ENCODE results near the gene PNP.
"Not testable (repeated sequence)": the region's sequence is repeated elsewhere in the genome, so short reads cannot be mapped to it uniquely, and the experiment has no call there.

The PNP gene

DNA sequence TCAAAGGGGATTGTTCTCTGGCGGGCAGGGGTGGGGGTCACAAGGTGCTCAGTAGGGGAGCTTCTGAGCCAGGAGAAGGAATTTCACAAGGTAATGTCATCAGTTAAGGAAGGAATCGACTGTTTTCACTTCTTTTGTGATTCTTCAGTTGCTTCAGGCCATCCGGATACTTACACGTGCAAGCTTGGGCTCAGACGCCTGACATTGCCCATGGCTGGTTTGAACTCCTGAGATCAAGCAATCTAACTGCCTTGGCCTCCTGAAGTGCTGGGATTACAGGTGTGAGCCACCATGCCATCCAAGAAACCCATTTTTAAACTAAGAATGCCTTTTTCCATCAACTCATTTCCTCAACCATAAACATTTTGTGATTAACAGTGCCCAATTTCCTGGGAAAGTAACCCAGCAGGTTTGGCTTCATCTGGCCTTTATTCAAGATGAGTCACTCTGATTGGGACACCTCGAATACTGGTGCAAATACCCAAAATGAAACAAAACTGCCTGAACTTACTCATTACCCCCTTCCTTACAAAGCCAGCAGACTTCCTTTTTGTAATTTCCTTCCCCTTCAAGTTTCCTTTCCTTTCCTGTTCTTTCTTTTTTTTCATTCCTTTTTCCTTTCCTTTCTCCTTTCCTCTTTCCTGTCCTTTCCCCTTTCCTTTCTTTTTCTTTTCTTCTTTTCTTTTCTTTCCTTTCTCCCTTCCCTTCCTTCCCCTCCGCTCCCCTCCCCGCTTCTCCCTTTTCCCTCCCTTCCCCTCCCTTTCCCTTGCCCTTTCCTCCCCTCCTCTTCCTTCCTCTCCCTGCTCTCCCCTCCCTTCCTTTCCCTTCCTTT lies 25.9 kb downstream of the PNP start:
- no peak overlapping the region for H3K4me3 ChIP-seq (ENCODE audit: low read length)
- no peak for DNase-seq (ENCODE audit: low read depth)

DNA sequence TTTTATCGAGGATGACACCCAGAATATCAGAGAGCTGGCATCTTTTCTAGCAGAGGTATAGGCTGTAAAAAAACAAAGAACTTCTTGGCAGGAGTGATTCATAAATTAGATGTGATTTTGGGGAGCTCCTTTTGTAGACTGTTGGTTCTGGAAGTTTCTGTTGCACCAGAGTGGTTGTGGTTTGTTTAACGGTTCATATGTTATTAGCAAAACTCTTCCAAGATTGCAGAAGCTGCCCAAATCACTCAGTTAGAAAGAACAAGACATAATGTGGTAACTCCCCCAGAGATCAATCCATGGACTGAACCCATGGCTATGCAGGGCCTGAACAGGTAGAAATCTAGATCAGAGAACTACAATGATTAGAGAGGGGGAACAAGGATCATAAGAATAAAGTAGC lies 29.4 kb downstream of the PNP start:
- TF ChIP-seq, protein P1, sequence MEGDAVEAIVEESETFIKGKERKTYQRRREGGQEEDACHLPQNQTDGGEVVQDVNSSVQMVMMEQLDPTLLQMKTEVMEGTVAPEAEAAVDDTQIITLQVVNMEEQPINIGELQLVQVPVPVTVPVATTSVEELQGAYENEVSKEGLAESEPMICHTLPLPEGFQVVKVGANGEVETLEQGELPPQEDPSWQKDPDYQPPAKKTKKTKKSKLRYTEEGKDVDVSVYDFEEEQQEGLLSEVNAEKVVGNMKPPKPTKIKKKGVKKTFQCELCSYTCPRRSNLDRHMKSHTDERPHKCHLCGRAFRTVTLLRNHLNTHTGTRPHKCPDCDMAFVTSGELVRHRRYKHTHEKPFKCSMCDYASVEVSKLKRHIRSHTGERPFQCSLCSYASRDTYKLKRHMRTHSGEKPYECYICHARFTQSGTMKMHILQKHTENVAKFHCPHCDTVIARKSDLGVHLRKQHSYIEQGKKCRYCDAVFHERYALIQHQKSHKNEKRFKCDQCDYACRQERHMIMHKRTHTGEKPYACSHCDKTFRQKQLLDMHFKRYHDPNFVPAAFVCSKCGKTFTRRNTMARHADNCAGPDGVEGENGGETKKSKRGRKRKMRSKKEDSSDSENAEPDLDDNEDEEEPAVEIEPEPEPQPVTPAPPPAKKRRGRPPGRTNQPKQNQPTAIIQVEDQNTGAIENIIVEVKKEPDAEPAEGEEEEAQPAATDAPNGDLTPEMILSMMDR (conservative IDR thresholded peaks at IDR 0.05; ENCODE audit: low read depth, low read length): no peak

More for the DNA sequence above, 25.9 kb downstream of the PNP start:
- TF ChIP-seq, protein P1 (conservative IDR thresholded peaks at IDR 0.05; ENCODE audit: low read depth, low read length): no peak

DNA sequence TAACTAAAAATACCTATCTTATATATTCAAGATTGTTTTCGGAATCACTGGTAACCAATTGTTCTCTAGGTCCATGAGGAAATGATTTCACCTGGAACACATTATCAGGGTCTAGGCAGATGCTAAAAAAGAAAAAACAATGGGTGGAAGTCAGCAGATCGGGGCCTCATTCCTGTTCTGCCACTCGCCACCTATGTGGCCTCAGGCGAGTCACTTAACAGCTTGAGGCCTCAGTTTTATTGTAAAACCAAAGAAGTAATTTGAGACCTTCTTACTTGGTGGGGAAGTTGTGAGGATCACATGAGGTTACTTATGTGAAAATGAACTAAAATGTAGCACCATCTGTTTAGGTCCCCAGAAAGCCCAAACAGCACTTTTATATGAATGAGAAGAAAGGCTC lies 29.9 kb downstream of the PNP start:
- DNase-seq (ENCODE audit: low read depth): no peak
- TF ChIP-seq, protein P1 (conservative IDR thresholded peaks at IDR 0.05; ENCODE audit: low read depth, low read length): no peak
- H3K4me3 ChIP-seq (ENCODE audit: low read length): no peak overlapping the region

More for the DNA sequence above, 29.4 kb downstream of the PNP start:
- DNase-seq (ENCODE audit: low read depth): no peak
- H3K4me3 ChIP-seq (ENCODE audit: low read length): no peak overlapping the region

DNA sequence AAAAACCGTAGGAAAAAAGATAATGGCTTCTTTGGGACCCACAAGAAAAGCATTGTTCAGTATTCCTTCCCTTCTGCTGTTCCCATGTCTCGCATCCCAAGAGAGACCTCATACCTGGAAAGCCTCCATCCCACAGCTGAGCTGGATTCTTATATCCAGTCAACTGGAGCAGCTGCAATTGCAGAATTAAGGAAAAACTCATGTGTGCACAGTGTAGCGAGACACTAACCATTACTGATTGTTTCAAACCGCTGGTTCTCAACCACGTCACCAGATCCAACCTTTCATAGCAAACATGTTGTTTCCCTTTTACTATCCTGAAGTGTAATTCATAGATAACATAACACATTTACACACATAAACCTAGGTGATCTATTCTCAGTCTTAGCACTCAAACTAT lies 30.7 kb downstream of the PNP start:
- DNase-seq (ENCODE audit: low read depth): no peak
- TF ChIP-seq, protein P1 (conservative IDR thresholded peaks at IDR 0.05; ENCODE audit: low read depth, low read length): no peak
- no peak overlapping the region for H3K4me3 ChIP-seq (ENCODE audit: low read length)

DNA sequence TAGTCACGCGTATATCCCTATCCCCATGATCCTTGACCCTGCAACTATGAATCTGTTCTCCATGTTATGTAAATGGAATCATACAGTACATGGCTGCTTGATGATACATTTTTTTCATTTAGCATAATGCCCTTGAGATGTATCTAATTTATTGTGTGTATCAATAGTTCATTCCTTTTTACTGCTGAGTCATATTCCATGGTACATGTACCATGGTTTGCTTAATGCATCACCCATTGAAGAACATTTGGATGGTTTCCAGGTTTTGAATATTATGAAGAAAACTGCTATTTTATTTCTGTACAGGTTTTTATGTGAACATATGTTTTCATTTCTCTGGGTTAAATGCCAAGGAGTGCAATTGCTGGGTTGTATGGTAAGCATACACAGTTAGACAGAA lies 32.1 kb downstream of the PNP start:
- H3K4me3 ChIP-seq (ENCODE audit: low read length): no peak overlapping the region
- TF ChIP-seq, protein P1 (conservative IDR thresholded peaks at IDR 0.05; ENCODE audit: low read depth, low read length): no peak
- no peak for DNase-seq (ENCODE audit: low read depth)

DNA sequence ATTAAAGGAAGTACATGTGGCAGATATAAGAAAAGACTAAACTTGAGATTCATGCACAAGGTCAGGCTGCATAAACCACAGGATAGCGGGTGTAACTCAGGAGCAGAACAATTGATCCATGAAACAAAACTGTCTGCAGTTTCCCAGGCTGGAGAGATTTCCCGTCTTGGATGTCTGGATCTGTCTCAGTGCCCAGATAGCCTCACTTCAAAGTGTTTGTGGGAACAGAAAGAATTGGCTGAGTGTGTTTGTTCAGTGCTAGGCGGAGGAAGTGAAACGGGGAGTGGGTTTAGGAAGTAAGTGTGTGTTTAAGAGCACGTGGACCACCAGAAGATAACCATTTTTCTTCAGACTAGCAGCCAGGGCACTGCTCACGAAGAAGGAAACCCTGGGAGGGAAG lies 34.7 kb downstream of the PNP start:
- DNase-seq (ENCODE audit: low read depth): no peak
- no peak overlapping the region for H3K4me3 ChIP-seq (ENCODE audit: low read length)
- TF ChIP-seq, protein P1 (conservative IDR thresholded peaks at IDR 0.05; ENCODE audit: low read depth, low read length): no peak

DNA sequence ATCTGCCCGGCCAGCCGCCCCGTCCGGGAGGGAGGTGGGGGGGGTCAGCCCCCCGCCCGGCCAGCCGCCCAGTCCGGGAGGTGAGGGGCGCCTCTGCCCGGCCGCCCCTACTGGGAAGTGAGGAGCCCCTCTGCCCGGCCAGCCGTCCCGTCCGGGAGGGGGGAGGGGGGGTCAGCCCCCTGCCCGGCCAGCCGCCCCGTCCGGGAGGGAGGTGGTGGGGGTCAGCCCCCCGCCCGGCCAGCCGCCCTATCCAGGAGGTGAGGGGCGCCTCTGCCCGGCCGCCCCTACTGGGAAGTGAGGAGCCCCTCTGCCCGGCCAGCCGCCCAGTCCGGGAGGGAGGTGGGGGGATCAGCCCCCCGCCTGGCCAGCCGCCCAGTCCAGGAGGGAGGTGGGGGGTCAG lies 37.1 kb downstream of the PNP start:
- not testable (repeated sequence) for DNase-seq (ENCODE audit: low read depth); H3K4me3 ChIP-seq (ENCODE audit: low read length)

DNA sequence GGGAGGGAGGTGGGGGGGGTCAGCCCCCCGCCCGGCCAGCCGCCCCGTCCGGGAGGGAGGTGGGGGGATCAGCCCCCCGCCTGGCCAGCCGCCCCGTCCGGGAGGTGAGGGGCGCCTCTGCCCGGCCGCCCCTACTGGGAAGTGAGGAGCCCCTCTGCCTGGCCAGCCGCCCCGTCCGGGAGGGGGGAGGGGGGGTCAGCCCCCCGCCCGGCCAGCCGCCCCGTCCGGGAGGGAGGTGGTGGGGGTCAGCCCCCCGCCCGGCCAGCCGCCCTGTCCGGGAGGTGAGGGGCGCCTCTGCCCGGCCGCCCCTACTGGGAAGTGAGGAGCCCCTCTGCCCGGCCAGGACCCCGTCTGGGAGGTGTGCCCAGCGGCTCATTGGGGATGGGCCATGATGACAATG lies 37.5 kb downstream of the PNP start:
- H3K4me3 ChIP-seq (ENCODE audit: low read length); DNase-seq (ENCODE audit: low read depth): not testable (repeated sequence)

DNA sequence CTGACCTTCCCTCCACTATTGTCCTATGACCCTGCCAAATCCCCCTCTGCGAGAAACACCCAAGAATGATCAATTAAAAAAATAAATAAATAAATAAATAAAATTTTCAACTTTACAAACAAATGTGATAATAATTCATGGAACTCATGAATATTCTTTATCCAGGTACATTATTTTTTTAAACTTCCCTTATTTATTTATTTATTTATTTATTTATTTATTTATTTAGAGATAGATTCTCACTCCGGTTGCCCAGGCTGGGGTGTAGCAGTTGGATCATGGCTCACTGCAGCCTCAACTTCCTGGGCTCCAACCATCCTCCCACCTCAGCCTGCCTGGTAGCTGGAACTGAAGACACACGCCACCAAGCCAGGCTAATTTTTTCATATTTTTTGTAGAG lies 38.3 kb downstream of the PNP start:
- not testable (repeated sequence) for DNase-seq (ENCODE audit: low read depth); H3K4me3 ChIP-seq (ENCODE audit: low read length)

All from retinal pigment epithelial cell (primary cell).